ENCODE results near the gene FAM3B. TPM values are rescaled to one million over a fixed set of nuclear protein-coding genes. Genes with fewer than 3 reads are reported as not detected.

The FAM3B gene
- total RNA-seq, 2 experiments from 2014 or later: not detected

DNA sequence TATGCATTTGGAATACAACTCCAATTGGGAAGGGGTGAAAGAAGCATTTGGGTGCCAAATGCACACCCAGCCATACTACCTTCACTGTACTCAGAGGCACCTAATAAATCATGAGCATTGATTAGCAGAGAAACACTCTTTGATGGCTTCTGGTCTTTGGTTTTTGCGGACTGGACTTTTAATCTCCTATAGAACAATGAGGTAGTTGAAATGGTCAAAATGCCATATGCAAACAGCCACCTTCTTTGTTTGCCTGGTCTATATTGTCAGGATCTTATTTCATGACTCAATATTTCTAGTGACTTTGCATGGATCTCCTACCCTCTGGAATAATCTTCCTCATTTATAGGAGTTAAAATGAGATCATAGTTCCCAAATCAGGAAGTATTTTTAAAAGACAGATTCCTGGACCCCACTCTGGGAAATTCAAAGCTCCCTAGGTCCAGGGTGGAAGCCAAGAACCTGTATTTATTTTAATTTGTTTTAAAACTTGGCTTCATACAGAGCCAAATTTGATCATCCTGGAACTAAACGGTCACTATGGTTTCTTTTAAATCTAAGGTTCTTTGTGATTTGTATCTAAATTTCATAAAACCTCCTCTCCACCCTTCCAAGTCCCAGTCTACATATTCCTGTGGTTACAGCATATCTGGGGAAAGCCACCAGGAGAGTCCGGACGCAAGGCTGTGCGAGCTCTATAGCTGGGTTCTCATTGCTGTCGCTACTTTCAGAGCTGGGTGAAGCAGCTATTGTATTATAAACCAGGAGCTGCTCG is 8.7 kb downstream of the FAM3B start:
- H3K36me3 Mint-ChIP-seq (ENCODE audit: low read depth): no peaks in the 10 kb centered on the region
- POLR2A ChIA-PET: no interaction called here
- CTCF ChIA-PET: no interaction called here

DNA sequence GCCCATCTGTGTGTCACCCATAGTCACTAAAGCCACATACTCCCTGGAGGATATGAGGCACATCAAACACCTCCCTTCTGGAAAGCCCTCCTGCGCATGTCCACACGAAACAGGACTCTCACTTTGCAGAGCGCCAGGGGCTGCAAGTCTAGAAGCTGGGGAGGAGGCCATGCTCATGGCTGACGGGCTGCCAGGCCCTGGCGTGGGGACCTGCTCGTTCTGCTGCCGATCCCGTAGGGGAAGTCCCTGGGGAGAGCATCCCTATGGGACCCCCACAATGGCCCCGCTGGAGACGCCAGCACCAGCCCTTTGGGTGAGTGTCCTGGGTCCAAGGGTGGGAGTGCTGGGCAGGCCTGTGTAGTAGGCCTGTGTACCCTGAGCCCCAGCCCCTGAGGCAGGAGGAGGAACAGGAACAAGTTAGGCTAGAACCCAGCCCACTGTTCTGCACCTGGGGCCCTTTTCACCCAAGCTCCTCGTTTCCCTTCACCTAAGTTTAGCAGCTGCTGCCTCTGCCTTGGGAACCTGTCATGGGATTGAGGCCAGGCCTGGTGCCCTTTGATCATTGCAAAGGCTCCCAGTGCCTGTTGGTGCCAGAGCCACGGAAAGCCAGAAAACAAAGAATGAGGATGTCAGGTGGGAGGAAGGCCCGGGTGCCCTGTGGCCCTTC is 9.9 kb downstream of the FAM3B start:
- Mint-ChIP-seq H3K4me3 (no peak overlapping the region), H3K27ac (no peak overlapping the region), H3K27me3 (peaks cover 11% of the 10 kb centered on the region), H3K4me1 (peaks cover 2% of the 10 kb centered on the region), H3K36me3 (ENCODE audit: low read depth) (no peaks in the 10 kb centered on the region), H3K9me3 (no peaks in the 10 kb centered on the region)
- ChIA-PET POLR2A (no interaction called here), CTCF (no interaction called here)
- no peak for DNase-seq

More for the DNA sequence above, 8.7 kb downstream of the FAM3B start:
- H3K9me3 Mint-ChIP-seq: no peaks in the 10 kb centered on the region
- DNase-seq: no peak
- H3K4me3 Mint-ChIP-seq: no peak overlapping the region
- H3K27ac Mint-ChIP-seq: no peak overlapping the region
- H3K27me3 Mint-ChIP-seq: peaks cover 3% of the 10 kb centered on the region
- peaks cover 9% of the 10 kb centered on the region for H3K4me1 Mint-ChIP-seq

DNA sequence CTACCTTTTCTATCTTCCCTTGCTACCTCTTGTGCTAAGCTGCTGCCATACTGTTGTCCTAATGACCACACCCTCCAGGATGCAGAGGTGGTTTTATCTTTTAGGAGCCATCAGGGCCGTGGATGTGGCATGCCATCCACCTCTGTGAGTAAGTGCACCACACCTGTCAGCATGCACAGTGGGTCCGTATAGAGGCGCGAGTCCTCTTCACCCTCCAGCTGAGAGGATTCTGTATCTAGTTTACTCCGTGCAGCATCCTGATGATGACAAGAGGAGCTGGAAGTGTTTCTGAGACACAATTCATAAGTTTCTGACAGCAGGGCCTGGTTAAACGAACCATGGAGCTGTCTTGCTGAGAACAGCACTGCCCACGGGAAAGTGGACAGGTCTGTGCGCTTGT is 11.2 kb downstream of the FAM3B start:
- H3K27me3 Mint-ChIP-seq: peaks cover 22% of the 10 kb centered on the region
- no peak overlapping the region for H3K4me3 Mint-ChIP-seq
- no peaks in the 10 kb centered on the region for H3K36me3 Mint-ChIP-seq (ENCODE audit: low read depth)
- no peaks in the 10 kb centered on the region for H3K9me3 Mint-ChIP-seq
- DNase-seq: no peak
- H3K27ac Mint-ChIP-seq: no peak overlapping the region
- H3K4me1 Mint-ChIP-seq: no peaks in the 10 kb centered on the region
- ChIA-PET POLR2A (no interaction called here), CTCF (no interaction called here)

DNA sequence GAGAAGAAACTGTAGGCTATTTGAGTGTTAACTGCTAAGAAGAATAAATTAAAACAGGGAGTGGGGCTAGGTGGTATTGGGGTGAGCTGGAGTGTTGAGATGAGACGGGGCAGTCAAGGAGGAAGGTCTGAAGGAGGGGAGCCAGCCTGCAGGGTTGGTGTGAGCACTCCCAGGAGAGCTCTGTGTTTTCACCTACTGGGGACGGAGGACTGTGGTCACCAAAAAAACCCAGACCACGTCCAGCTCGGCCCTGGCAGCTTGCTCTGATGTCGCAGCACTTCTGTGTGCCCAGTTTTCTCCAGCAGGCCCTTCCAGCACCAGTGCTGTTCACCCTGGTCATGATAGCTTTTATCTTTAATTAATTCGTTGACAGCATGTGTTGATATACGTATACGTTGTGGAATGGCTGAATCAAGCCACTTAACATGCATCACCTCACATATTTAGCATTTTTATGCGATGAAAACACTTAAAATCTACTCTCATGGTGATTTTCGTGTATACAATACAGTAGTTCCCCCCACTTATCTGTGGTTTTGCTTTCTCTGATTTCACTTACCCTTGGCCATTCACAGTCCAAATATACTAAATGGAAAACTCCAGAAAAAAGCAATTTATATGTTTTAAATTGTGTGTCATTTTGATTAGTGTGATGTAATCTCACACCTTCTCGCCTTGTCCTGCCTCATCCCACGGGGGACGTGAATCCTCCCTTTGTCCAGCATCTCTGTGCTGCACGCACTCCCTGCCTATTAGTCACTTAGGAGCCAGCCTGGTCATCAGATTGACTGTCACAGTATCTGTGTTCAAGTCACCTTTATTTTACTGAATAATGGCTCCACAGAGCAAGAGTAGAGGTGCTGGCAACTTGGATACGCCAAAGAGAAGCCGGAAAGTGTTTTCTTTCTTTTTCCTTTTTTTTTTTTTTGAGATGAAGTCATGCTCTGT is 12.3 kb downstream of the FAM3B start:
- Mint-ChIP-seq H3K9me3 (peaks cover 5% of the 10 kb centered on the region), H3K4me1 (no peaks in the 10 kb centered on the region), H3K27me3 (peaks cover 22% of the 10 kb centered on the region), H3K4me3 (no peak overlapping the region), H3K36me3 (ENCODE audit: low read depth) (no peaks in the 10 kb centered on the region), H3K27ac (no peak overlapping the region)
- DNase-seq: no peak
- ChIA-PET POLR2A (no interaction called here), CTCF (no interaction called here)

DNA sequence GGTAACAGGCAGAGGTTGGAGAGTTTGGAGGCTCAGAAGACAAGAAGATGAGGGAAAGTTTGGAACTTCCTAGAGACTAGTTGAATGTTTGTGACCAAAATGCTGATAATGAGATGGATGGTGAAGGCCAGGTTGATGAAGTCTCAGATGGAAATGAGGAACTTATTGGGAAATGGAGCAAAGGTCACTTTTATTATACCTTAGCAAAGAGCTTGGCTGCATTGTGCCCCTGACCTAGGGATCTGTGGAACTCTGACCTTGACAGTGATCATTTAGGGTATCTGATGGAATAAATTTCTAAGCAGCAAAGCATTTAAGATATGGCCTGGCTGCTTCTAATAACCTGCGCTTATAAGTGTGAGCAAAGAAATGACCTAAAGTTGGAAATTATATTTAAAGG is 17.2 kb downstream of the FAM3B start:
- ChIA-PET CTCF (no interaction called here), POLR2A (no interaction called here)
- no peak for DNase-seq
- Mint-ChIP-seq H3K4me1 (no peaks in the 10 kb centered on the region), H3K27me3 (peaks cover 22% of the 10 kb centered on the region), H3K36me3 (ENCODE audit: low read depth) (no peaks in the 10 kb centered on the region), H3K27ac (no peak overlapping the region), H3K9me3 (peaks cover 14% of the 10 kb centered on the region), H3K4me3 (no peak overlapping the region)

DNA sequence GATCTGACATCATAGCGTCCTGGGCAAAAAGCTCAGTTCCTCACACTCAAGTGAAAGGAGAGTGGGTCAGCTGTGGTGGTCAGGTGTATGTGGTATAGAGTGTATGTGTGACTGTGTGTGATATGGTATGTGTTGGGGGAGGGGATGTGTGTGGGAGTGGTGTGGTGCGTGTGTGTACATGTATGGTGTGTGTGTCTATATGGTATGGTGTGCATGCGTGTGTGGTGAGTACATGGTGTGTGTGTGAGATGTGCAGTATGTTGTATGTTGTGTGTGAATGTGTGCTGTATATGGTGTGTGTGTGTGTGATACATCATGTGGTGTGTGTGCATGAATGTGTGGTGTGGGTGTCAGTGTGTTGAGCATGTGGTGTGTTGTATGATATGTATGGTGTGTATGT is 20.9 kb downstream of the FAM3B start:
- Mint-ChIP-seq H3K27me3 (peaks cover 9% of the 10 kb centered on the region), H3K27ac (no peak overlapping the region)
- POLR2A ChIA-PET: no interaction called here

DNA sequence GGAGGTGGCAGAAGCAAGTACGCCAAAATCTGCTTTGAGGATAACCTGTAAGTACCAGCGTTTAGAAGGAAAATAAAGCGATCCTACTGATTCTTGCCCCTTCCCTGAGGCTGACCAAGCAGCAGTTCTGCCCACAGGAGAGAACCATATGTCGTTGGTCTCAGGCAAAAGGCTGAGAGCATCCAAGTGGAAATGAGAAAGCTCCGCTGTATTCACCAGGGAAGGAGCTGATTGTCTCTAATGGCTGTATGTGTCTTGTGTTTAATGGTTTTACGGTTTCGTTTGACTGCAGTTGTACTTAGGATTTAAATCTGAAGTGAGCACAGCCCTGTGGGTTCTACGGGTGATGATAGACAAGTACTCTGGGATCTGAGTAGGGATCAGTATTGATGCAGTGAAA is 21.9 kb downstream of the FAM3B start:
- H3K4me1 Mint-ChIP-seq: no peaks in the 10 kb centered on the region
- H3K27ac Mint-ChIP-seq: no peak overlapping the region
- DNase-seq: no peak
- H3K9me3 Mint-ChIP-seq: peaks cover 18% of the 10 kb centered on the region
- ChIA-PET POLR2A (no interaction called here), CTCF (no interaction called here)
- no peak overlapping the region for H3K4me3 Mint-ChIP-seq
- peaks cover 3% of the 10 kb centered on the region for H3K36me3 Mint-ChIP-seq (ENCODE audit: low read depth)
- H3K27me3 Mint-ChIP-seq: peaks cover 14% of the 10 kb centered on the region

More for the DNA sequence above, 20.9 kb downstream of the FAM3B start:
- no peaks in the 10 kb centered on the region for H3K4me1 Mint-ChIP-seq
- H3K36me3 Mint-ChIP-seq (ENCODE audit: low read depth): peaks cover 3% of the 10 kb centered on the region
- H3K4me3 Mint-ChIP-seq: no peak overlapping the region
- peaks cover 18% of the 10 kb centered on the region for H3K9me3 Mint-ChIP-seq
- CTCF ChIA-PET: no interaction called here
- no peak for DNase-seq

DNA sequence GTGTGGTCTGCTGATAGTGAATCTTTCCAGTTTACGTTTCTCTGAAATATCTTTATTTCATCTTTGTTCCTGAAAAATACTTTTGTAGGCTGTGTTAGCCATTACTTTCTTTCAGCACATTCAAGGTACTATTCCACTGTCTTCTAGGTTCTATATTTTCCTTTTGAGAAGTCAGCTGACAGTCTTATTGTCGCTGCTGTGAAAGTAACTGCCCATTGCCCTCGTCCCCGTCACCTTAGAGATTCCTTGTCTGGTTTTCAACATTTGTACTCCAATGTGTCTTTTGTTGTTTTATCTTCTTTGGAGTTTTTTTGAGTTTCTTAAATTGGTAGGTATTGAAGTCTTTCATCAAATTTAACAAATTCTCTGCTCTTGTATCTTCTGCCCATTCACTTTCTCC is 25.4 kb downstream of the FAM3B start:
- Mint-ChIP-seq H3K4me3 (no peak overlapping the region), H3K36me3 (ENCODE audit: low read depth) (peaks cover 3% of the 10 kb centered on the region), H3K4me1 (no peaks in the 10 kb centered on the region), H3K9me3 (peaks cover 4% of the 10 kb centered on the region), H3K27me3 (peaks cover 25% of the 10 kb centered on the region), H3K27ac (no peak overlapping the region)
- DNase-seq: no peak
- CTCF ChIA-PET: no interaction called here
- POLR2A ChIA-PET: no interaction called here

DNA sequence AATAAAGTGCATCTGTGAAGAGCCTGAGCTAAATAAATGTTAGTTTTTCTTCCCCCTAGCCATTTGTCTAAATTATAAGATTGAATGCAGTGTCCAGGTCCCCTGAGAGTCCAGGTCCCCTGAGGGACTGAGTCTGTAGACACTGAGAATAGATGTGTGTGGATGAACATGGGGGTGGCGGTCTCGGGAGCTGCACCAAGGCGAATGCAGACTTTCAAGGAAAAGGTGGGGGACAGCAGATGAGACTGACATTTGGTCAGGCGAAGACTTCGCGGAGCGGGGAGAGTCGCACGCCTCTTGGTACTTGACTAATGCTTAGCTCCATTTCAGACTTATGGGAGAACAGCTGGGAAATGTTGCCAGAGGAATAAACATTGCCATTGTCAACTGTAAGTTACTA is 27.5 kb downstream of the FAM3B start:
- ChIA-PET CTCF (no interaction called here), POLR2A (no interaction called here)
- no peak overlapping the region for H3K4me3 Mint-ChIP-seq
- peaks cover 4% of the 10 kb centered on the region for H3K4me1 Mint-ChIP-seq
- peaks cover 3% of the 10 kb centered on the region for H3K36me3 Mint-ChIP-seq (ENCODE audit: low read depth)
- no peak overlapping the region for H3K27ac Mint-ChIP-seq
- H3K9me3 Mint-ChIP-seq: peaks cover 4% of the 10 kb centered on the region
- DNase-seq: no peak
- peaks cover 30% of the 10 kb centered on the region for H3K27me3 Mint-ChIP-seq

DNA sequence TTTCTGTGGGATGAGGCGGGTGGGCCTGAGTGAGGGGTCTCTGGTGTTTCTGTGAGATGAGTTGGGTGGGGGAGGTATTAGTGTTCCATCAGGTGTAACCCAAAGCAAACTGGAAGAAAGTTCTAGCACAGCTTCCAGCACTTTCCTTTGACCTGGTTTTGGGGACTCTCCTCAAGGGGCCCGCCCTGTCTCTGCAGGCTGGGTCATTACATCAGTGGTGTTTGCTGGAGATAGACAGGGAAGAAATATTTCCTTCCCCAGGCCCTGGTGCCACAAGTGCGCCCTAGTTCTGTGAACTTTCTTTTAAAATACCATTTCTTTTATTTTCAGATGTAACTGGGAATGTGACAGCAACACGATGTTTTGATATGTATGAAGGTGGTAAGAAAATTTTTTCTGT is 28.8 kb downstream of the FAM3B start:
- H3K27me3 Mint-ChIP-seq: peaks cover 31% of the 10 kb centered on the region
- H3K9me3 Mint-ChIP-seq: peaks cover 4% of the 10 kb centered on the region
- no peak overlapping the region for H3K27ac Mint-ChIP-seq
- H3K4me1 Mint-ChIP-seq: peaks cover 4% of the 10 kb centered on the region
- H3K36me3 Mint-ChIP-seq (ENCODE audit: low read depth): peaks cover 3% of the 10 kb centered on the region
- H3K4me3 Mint-ChIP-seq: no peak overlapping the region
- ChIA-PET POLR2A (no interaction called here), CTCF (no interaction called here)
- DNase-seq: no peak

DNA sequence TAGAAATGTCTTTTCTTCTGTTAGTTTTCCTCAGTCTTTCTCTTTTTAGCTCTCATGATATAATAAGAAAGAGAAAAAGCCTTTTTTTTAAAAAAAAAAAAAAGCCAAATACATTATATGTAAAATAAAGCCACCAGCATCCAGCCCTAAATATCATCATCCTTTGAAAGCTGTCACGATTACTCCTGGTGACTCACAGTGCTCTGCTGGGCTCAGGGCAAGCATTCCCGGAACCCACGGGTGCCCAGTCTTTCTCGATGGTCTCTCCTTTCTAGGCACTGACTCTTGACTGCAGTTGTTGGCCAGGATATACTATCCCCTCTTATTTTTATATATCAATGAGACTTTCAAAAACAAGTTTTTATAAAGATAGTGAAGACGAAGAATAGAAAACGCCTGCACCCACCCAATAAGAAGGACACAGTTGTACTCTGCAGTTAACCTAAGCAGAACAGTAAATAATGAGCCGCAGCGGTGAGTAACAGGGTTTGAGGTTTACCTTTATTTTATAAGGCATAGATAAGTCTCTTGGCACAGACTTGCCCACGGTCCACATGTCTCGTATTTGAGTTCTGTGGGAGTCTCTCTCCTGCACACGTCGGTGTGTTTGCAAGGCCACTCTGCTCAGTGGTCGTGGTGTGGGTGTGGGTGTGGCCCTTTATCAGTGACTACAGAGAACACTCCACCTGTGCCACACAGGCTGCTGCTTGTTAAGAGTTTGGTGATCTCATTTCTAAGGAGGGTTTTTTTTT is 29.5 kb downstream of the FAM3B start:
- Mint-ChIP-seq H3K9me3 (peaks cover 4% of the 10 kb centered on the region), H3K4me3 (no peak overlapping the region), H3K36me3 (ENCODE audit: low read depth) (peaks cover 3% of the 10 kb centered on the region), H3K27ac (no peak overlapping the region), H3K27me3 (peaks cover 31% of the 10 kb centered on the region), H3K4me1 (peaks cover 4% of the 10 kb centered on the region)
- CTCF ChIA-PET: no interaction called here
- POLR2A ChIA-PET: no interaction called here
- no peak for DNase-seq

DNA sequence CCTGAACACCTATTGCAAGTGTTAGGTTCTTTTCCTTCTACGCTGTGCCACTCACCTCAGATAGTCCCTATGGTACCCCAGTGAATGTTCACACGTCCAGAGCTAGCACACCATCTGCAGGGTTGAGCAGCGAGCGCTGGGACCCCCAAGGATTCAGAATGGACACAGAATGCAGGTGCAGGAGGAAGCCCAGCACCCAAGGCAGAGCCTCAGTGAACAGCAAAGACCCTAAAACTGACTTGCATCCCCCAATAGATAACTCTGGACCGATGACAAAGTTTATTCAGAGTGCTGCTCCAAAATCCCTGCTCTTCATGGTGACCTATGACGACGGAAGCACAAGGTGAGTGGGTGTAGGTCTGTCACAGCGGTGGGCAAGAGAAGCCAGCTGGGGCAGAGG is 30.2 kb downstream of the FAM3B start:
- no peak overlapping the region for H3K27ac Mint-ChIP-seq
- ChIA-PET POLR2A (no interaction called here), CTCF (no interaction called here)
- H3K4me3 Mint-ChIP-seq: no peak overlapping the region
- H3K27me3 Mint-ChIP-seq: peaks cover 31% of the 10 kb centered on the region
- peaks cover 3% of the 10 kb centered on the region for H3K36me3 Mint-ChIP-seq (ENCODE audit: low read depth)
- peaks cover 4% of the 10 kb centered on the region for H3K9me3 Mint-ChIP-seq
- no peak for DNase-seq
- peaks cover 4% of the 10 kb centered on the region for H3K4me1 Mint-ChIP-seq

DNA sequence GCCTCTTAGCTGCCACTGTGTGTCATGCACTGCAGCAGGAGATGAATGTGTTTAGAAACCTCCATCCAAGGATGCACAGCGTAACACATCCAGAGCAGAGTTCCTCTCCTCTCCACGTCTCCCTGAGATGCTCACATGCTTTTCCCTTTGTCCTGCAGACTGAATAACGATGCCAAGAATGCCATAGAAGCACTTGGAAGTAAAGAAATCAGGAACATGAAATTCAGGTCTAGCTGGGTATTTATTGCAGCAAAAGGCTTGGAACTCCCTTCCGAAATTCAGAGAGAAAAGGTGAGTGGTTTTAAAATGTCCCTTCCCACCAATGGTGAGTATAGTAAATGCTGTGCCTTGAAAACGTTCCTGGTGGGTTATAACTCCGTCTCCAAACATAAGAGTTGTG is 31.8 kb downstream of the FAM3B start:
- no peak overlapping the region for H3K27ac Mint-ChIP-seq
- peaks cover 20% of the 10 kb centered on the region for H3K27me3 Mint-ChIP-seq
- H3K36me3 Mint-ChIP-seq (ENCODE audit: low read depth): no peaks in the 10 kb centered on the region
- POLR2A ChIA-PET: no interaction called here
- no peaks in the 10 kb centered on the region for H3K9me3 Mint-ChIP-seq
- peaks cover 4% of the 10 kb centered on the region for H3K4me1 Mint-ChIP-seq
- CTCF ChIA-PET: no interaction called here
- no peak overlapping the region for H3K4me3 Mint-ChIP-seq
- no peak for DNase-seq

Data from activated CD4-positive, alpha-beta T cell treated with anti-CD3 and anti-CD28 coated beads, Interleukin-2, amount 10 ng/mL, durations not matched to agents 7 days and 5 days (primary cell).